Measurements from ENCODE around the gene EME1. TPM values are rescaled to one million over a fixed set of nuclear protein-coding genes. Genes with fewer than 3 reads are reported as not detected.

The EME1 gene
- polyA plus RNA-seq, 2 of the 4 experiments (the other 2 are of a cell fraction): 24.3 to 29.9 TPM

DNA sequence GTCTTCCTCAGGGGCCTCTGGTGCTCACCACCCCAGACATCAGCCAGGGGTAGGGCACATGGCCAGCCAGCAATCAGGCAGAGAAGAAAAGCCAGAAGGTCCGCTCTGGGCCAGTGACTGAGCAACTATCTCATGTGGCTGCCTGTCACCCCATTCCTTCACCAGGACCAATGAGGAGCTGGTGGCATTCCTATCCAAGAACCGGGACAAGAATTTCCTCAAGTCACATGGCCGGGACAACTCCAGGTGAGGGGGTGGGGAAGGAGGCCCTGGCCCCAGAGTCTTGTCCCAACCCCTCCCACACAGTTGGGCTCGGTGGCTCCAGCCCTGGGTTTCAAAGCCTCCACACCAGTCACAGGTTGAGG, 17.7 kb upstream of the EME1 start (continued):
- TF ChIP-seq, protein P1, sequence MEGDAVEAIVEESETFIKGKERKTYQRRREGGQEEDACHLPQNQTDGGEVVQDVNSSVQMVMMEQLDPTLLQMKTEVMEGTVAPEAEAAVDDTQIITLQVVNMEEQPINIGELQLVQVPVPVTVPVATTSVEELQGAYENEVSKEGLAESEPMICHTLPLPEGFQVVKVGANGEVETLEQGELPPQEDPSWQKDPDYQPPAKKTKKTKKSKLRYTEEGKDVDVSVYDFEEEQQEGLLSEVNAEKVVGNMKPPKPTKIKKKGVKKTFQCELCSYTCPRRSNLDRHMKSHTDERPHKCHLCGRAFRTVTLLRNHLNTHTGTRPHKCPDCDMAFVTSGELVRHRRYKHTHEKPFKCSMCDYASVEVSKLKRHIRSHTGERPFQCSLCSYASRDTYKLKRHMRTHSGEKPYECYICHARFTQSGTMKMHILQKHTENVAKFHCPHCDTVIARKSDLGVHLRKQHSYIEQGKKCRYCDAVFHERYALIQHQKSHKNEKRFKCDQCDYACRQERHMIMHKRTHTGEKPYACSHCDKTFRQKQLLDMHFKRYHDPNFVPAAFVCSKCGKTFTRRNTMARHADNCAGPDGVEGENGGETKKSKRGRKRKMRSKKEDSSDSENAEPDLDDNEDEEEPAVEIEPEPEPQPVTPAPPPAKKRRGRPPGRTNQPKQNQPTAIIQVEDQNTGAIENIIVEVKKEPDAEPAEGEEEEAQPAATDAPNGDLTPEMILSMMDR (IDR thresholded peaks at IDR 0.05): no peak
- TF ChIP-seq, protein P2, sequence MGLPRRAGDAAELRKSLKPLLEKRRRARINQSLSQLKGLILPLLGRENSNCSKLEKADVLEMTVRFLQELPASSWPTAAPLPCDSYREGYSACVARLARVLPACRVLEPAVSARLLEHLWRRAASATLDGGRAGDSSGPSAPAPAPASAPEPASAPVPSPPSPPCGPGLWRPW (IDR thresholded peaks at IDR 0.05): no peak
- TF ChIP-seq CBX8 (IDR thresholded peaks at IDR 0.05) (no peak), EHMT2 (IDR thresholded peaks at IDR 0.05; ENCODE audit: low read depth) (no peak), ZSCAN20 (CRISPR knock-in tag; IDR thresholded peaks at IDR 0.05) (no peak), CEBPB (IDR thresholded peaks at IDR 0.05) (no peak)

DNA sequence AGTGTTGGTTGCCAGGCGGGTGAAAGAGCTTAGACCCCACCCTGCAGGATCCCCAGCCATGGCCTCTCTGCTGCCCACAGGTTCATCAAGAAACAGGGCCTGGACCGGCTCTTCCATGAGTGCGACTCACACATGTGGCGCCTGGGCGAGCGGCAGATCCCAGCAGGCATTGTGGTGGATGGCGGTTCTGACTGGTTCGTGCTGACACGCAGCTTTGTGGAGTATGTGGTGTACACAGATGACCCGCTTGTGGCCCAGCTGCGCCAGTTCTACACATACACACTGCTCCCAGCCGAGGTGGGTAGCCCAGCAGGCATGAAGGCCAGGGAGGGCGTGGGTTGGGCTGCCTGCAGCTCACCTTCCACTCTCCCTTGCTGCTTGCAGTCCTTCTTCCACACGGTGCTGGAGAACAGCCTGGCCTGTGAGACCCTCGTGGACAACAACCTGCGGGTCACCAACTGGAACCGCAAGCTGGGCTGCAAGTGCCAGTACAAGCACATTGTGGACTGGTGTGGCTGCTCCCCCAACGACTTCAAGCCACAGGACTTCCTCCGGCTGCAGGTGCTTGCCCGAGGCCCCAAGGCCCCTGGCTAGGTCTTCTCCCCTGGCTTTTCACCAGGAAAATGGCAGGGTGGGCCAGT, 17.2 kb upstream of the EME1 start:
- CTCF ChIA-PET: interaction anchor here (0.6 to 2.6 kb wide), 3 partner anchors 11 to 194 kb away, joined by 3 to 8 read pairs (median 4); partner anchors contain the start of gene LRRC59
- H3K27ac ChIP-seq: no peak overlapping the region
- no peak overlapping the region for H3K4me3 ChIP-seq
- TF ChIP-seq ZNF302 (CRISPR knock-in tag; IDR thresholded peaks at IDR 0.05) (no peak), RFX5 (IDR thresholded peaks at IDR 0.05) (peak; percentile 56; the same call in 1 of the 2 replicates)
- POLR2A ChIA-PET: no interaction called here
- H3K9me3 ChIP-seq: no peaks in the 10 kb centered on the region
- H3K4me2 ChIP-seq: no peak overlapping the region
- no peaks in the 10 kb centered on the region for H3K4me1 ChIP-seq
- WGBS (ENCODE audit: missing lambda C conversion rate): 92% methylated on average over 19 of the region's 20 CpGs
- FAIRE-seq (no peak), DNase-seq (ENCODE audit: low read depth in 1 of 2, low spot score in 1 of 2) (no peak), ATAC-seq (no peak; a peak in 1 of 6 replicates)

DNA sequence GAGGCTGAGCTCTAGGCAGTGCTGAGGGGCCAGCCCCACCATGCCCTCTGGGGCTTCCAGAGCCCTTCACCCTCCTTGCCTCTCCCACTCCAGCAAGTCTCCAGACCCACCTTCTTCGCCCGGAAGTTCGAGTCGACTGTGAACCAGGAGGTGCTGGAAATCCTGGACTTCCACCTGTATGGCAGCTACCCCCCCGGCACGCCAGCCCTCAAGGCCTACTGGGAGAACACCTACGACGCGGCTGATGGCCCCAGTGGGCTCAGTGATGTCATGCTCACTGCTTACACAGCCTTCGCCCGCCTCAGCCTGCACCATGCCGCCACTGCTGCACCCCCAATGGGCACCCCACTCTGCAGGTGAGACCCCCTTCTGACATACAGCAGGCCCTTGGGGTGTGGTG, 16.6 kb upstream of the EME1 start:
- CTCF ChIA-PET: interaction anchor here (0.6 kb wide), 1 partner anchor 41 kb away, joined by 3 read pairs; the partner anchor contains the start of gene LRRC59
- FAIRE-seq: no peak

DNA sequence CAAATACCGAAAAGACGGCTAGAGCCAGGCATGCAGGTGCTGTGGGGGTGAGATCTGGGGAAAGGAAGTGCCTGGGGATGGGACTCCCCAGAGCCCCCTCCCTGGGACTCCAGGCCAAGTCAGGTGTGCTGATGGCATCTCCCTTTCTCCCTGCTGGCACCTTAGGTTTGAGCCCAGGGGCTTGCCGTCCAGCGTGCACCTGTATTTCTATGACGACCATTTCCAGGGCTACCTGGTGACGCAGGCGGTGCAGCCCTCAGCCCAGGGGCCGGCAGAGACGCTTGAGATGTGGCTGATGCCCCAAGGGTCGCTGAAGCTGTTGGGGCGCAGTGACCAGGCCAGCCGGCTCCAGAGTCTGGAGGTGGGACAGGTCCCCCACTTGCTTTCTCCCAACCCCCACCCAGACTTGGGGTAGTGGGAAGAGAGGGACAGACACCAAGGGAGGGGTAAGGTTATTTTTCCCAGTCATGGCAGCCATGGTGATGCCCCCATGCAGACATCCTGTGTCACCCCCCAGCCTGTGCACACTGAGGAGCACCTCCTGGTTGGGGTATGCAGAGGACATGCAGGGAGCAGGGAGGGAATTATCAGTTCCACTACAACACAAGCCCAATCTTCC, 16.0 kb upstream of the EME1 start:
- Histone ChIP-seq H3K9me3 (no peaks in the 10 kb centered on the region), H3K4me1 (no peaks in the 10 kb centered on the region), H3K4me2 (no peak overlapping the region), H3K27ac (no peak overlapping the region), H3K4me3 (no peak overlapping the region)
- ChIA-PET CTCF (interaction anchor here (0.6 kb wide), 2 partner anchors 20 to 41 kb away, joined by 3 read pairs; partner anchors contain the start of gene LRRC59), POLR2A (no interaction called here)
- WGBS (ENCODE audit: missing lambda C conversion rate): 98% methylated on average over 12 of the region's 12 CpGs
- FAIRE-seq (no peak), DNase-seq (ENCODE audit: low read depth in 1 of 2, low spot score in 1 of 2) (no peak), ATAC-seq (no peak)
- TF ChIP-seq, protein P3, sequence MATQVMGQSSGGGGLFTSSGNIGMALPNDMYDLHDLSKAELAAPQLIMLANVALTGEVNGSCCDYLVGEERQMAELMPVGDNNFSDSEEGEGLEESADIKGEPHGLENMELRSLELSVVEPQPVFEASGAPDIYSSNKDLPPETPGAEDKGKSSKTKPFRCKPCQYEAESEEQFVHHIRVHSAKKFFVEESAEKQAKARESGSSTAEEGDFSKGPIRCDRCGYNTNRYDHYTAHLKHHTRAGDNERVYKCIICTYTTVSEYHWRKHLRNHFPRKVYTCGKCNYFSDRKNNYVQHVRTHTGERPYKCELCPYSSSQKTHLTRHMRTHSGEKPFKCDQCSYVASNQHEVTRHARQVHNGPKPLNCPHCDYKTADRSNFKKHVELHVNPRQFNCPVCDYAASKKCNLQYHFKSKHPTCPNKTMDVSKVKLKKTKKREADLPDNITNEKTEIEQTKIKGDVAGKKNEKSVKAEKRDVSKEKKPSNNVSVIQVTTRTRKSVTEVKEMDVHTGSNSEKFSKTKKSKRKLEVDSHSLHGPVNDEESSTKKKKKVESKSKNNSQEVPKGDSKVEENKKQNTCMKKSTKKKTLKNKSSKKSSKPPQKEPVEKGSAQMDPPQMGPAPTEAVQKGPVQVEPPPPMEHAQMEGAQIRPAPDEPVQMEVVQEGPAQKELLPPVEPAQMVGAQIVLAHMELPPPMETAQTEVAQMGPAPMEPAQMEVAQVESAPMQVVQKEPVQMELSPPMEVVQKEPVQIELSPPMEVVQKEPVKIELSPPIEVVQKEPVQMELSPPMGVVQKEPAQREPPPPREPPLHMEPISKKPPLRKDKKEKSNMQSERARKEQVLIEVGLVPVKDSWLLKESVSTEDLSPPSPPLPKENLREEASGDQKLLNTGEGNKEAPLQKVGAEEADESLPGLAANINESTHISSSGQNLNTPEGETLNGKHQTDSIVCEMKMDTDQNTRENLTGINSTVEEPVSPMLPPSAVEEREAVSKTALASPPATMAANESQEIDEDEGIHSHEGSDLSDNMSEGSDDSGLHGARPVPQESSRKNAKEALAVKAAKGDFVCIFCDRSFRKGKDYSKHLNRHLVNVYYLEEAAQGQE (IDR thresholded peaks at IDR 0.05): no peak
- TF ChIP-seq CHD4 (IDR thresholded peaks at IDR 0.05; ENCODE audit: borderline replicate concordance): no peak
- no peak for TF ChIP-seq CEBPB (IDR thresholded peaks at IDR 0.05)
- no peak for TF ChIP-seq TFCP2L1 (CRISPR knock-in tag; IDR thresholded peaks at IDR 0.05)
- no peak for TF ChIP-seq SMC3 (IDR thresholded peaks at IDR 0.05)
- TF ChIP-seq FOXS1 (CRISPR knock-in tag; IDR thresholded peaks at IDR 0.05): no peak

More for the DNA sequence above, 16.6 kb upstream of the EME1 start:
- Histone ChIP-seq H3K4me1 (no peaks in the 10 kb centered on the region), H3K4me2 (no peak overlapping the region), H3K4me3 (no peak overlapping the region), H3K27ac (no peak overlapping the region), H3K9me3 (no peaks in the 10 kb centered on the region)
- DNase-seq (ENCODE audit: low read depth in 1 of 2, low spot score in 1 of 2): no peak
- no peak for ATAC-seq
- TF ChIP-seq, protein P4, sequence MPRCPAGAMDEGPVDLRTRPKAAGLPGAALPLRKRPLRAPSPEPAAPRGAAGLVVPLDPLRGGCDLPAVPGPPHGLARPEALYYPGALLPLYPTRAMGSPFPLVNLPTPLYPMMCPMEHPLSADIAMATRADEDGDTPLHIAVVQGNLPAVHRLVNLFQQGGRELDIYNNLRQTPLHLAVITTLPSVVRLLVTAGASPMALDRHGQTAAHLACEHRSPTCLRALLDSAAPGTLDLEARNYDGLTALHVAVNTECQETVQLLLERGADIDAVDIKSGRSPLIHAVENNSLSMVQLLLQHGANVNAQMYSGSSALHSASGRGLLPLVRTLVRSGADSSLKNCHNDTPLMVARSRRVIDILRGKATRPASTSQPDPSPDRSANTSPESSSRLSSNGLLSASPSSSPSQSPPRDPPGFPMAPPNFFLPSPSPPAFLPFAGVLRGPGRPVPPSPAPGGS (IDR thresholded peaks at IDR 0.05): no peak
- TF ChIP-seq, protein P5, sequence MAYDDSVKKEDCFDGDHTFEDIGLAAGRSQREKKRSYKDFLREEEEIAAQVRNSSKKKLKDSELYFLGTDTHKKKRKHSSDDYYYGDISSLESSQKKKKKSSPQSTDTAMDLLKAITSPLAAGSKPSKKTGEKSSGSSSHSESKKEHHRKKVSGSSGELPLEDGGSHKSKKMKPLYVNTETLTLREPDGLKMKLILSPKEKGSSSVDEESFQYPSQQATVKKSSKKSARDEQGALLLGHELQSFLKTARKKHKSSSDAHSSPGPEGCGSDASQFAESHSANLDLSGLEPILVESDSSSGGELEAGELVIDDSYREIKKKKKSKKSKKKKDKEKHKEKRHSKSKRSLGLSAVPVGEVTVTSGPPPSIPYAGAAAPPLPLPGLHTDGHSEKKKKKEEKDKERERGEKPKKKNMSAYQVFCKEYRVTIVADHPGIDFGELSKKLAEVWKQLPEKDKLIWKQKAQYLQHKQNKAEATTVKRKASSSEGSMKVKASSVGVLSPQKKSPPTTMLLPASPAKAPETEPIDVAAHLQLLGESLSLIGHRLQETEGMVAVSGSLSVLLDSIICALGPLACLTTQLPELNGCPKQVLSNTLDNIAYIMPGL (CRISPR knock-in tag; IDR thresholded peaks at IDR 0.05; ENCODE audit: borderline replicate concordance): no peak
- no peak for TF ChIP-seq MAZ (IDR thresholded peaks at IDR 0.05; ENCODE audit: borderline replicate concordance, low read depth, low read length)
- TF ChIP-seq, protein P2 (IDR thresholded peaks at IDR 0.05): no peak
- TF ChIP-seq MAFK (IDR thresholded peaks at IDR 0.05; ENCODE audit: partially characterized antibody): no peak
- POLR2A ChIA-PET: no interaction called here
- 95% methylated on average over 12 of the region's 12 CpGs for WGBS (ENCODE audit: missing lambda C conversion rate)

All from A549 (cell line).